CD4-positive, alpha-beta memory T cell (primary cell): ENCODE data around the gene TAAR1. TPM values are rescaled to one million over a fixed set of nuclear protein-coding genes. Genes with fewer than 3 reads are reported as not detected.
A peak's percentile ranks its signal among the peaks of the same experiment; 100 is the strongest.
"Not testable (repeated sequence)": the region's sequence is repeated elsewhere in the genome, so short reads cannot be mapped to it uniquely, and the experiment has no call there.

Experiments used
- CTCF ChIA-PET: fragments of 350-600 bp; sonication (Branson Sonifier 250); formaldehyde crosslinking; loops from one replicate; lab custom pipeline; 2021; ENCODE audit warnings: inconsistent platforms; ENCODE audit not compliant: partially characterized antibody; lab: Charles Lee
- POLR2A ChIA-PET: fragments of 350-600 bp; sonication (Branson Sonifier 250); formaldehyde crosslinking; loops from one replicate; lab custom pipeline; 2021; ENCODE audit not compliant: partially characterized antibody; lab: Charles Lee
- DNase-seq, 5 donors: peaks; one replicate each; pipeline versions ENCODE4 v3.0.0 to v3.0.0-alpha.2; 2020 to 2022; ENCODE audit warnings: mixed read lengths in 1 of 5
- H3K27ac ChIP-seq: one replicate; pipeline ENCODE4 v1.7.0; 2013; ENCODE audit warnings: low read depth, low read length
- H3K27me3 ChIP-seq: 2 replicates; pipeline ENCODE4 v1.7.0; 2013; ENCODE audit warnings: mild to moderate bottlenecking, low read length, moderate library complexity; ENCODE audit not compliant: insufficient read depth
- H3K36me3 ChIP-seq: 2 replicates; pipeline ENCODE4 v1.7.0; 2013; ENCODE audit warnings: mild to moderate bottlenecking, low read length, moderate library complexity; ENCODE audit not compliant: insufficient read depth
- H3K4me1 ChIP-seq: 2 replicates; pipeline ENCODE4 v1.7.0; 2013; ENCODE audit warnings: mild to moderate bottlenecking, low read length, moderate library complexity; ENCODE audit not compliant: insufficient read depth
- H3K4me3 ChIP-seq, 2 donors: one replicate each; pipeline ENCODE4 v1.7.0; 2013; ENCODE audit warnings: low read length in 2 of 2, mild to moderate bottlenecking in 1 of 2
- H3K9me3 ChIP-seq, 2 donors: one replicate each; pipeline ENCODE4 v1.7.0; 2013; ENCODE audit warnings: low read length in 2 of 2, control low read depth in 1 of 2; ENCODE audit not compliant: control insufficient read depth in 1 of 2
- H3K27ac Mint-ChIP-seq, 7 donors: one replicate each; pipeline ENCODE4 v1.8.0; 2020 to 2021; ENCODE audit warnings: mixed read lengths in 7 of 7, mild to moderate bottlenecking in 6 of 7, inconsistent platforms in 3 of 7, moderate library complexity in 3 of 7
- H3K27me3 Mint-ChIP-seq, 2 donors: one replicate each; pipeline ENCODE4 v1.8.0; 2020 to 2021; ENCODE audit warnings: mixed read lengths in 2 of 2
- H3K36me3 Mint-ChIP-seq, 2 donors: one replicate each; pipeline ENCODE4 v1.8.0; 2020 to 2021; ENCODE audit warnings: mixed read lengths in 2 of 2, inconsistent platforms in 1 of 2, mild to moderate bottlenecking in 1 of 2
- H3K4me1 Mint-ChIP-seq, 4 donors: one replicate each; pipeline ENCODE4 v1.8.0; 2020 to 2021; ENCODE audit warnings: mixed read lengths in 4 of 4, mild to moderate bottlenecking in 1 of 4
- H3K4me3 Mint-ChIP-seq, 8 donors: one replicate each; pipeline ENCODE4 v1.8.0; 2020 to 2021; ENCODE audit warnings: mixed read lengths in 8 of 8, mild to moderate bottlenecking in 7 of 8, moderate library complexity in 6 of 8, inconsistent platforms in 3 of 8
- H3K9me3 Mint-ChIP-seq, 8 donors: one replicate each; pipeline ENCODE4 v1.8.0; 2020 to 2021; ENCODE audit warnings: mixed read lengths in 8 of 8, mild to moderate bottlenecking in 5 of 8, inconsistent platforms in 3 of 8, moderate library complexity in 1 of 8
- intact Hi-C: fragments of 100-400 bp; cut with micrococcal nuclease; formaldehyde crosslinking; loops from one replicate; pipeline ENCODE4 v1.15.1; 2023
- polyA plus RNA-seq, 2 donors: library from polyadenylated mRNA; unstranded; fragments of 300-500 nt; fragmentation: Illumina TruSeq; gene quantifications; one replicate each; pipeline ENCODE4 v1.2.3, GENCODE V29; 2021
- total RNA-seq, 2 experiments: library from RNA; stranded (reverse); gene quantifications; one replicate each; pipeline ENCODE4 v1.2.3, GENCODE V29; 2021

Gene TAAR1, protein sequence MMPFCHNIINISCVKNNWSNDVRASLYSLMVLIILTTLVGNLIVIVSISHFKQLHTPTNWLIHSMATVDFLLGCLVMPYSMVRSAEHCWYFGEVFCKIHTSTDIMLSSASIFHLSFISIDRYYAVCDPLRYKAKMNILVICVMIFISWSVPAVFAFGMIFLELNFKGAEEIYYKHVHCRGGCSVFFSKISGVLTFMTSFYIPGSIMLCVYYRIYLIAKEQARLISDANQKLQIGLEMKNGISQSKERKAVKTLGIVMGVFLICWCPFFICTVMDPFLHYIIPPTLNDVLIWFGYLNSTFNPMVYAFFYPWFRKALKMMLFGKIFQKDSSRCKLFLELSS
- total RNA-seq (not detected), polyA plus RNA-seq (not detected)

DNA sequence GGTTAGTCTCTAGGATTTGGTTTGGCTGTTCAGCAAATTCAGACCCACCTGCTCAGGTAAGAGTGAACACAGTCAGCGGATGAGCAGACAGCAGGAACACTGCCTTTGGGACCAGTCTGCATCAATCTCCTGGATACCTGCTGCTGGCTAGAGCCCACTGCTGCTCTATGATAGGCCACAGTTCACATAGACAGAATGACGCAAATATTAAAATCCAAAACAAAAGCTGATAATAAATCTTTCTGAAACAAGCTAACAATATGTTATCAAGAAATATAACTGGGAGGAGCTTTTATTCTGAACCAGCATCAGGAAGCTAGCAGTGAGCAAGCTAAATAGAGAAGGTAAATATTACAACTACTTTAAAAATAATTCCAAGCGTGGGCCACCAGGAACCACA, at the start of gene TAAR1:
TSS of gene TAAR1 (minus strand) at position 101 of the 400 bp plus-strand sequence. CDS start 13,179 bp downstream, outside the sequence.
- peak within 1 kb of the TSS in 2 of 7 donors; percentile 11 to 54 for H3K27ac Mint-ChIP-seq
- Histone ChIP-seq H3K27me3 (no peaks in the 10 kb centered on the region), H3K36me3 (no peaks in the 10 kb centered on the region), H3K27ac (no peak within 1 kb of the TSS), H3K9me3 (no peaks in the 10 kb centered on the region), H3K4me1 (no peaks in the 10 kb centered on the region), H3K4me3 (no peak within 1 kb of the TSS)
- H3K9me3 Mint-ChIP-seq, result no peaks in the 10 kb centered on the region
- no peak for DNase-seq
- ChIA-PET CTCF (interaction anchor here (1.2 to 1.4 kb wide), 2 partner anchors 9 to 139 kb away, joined by 3 read pairs; partner anchors contain the start of gene SLC18B1), POLR2A (interaction anchor here (1.1 kb wide), 1 partner anchor 156 kb away, joined by 3 read pairs; no protein-coding TSS in a partner anchor)
- H3K27me3 Mint-ChIP-seq, result peaks cover 0 to 3% of the 10 kb centered on the region in 2 donors
- no peaks in the 10 kb centered on the region for H3K36me3 Mint-ChIP-seq
- no peak within 1 kb of the TSS for H3K4me3 Mint-ChIP-seq
- H3K4me1 Mint-ChIP-seq, result peaks cover 0 to 5% (median under 1%) of the 10 kb centered on the region in 4 donors
- intact Hi-C loops, result no loop called here

DNA sequence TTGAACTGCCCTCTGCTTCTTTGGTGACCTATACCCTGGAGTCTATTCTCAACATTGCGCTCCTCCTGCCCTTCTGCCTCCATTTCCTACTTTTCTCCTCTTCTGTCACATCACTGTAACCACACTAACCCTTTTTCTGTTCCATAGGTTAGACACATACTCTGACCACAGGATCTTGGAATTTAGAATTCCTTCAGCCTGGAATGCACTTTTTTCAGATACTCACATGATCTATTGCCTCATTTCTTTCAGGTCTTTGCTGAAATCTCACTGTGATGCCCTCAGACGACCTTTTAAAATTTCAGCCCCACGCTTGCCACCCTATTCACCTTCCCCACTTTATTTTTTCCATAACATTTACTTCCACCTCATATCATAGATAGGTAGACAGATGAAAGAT, 49.8 kb upstream of the TAAR1 start:
- no peak overlapping the region for H3K4me3 ChIP-seq
- H3K9me3 ChIP-seq, result no peaks in the 10 kb centered on the region
- H3K36me3 Mint-ChIP-seq, result no peaks in the 10 kb centered on the region
- H3K27me3 ChIP-seq, result no peaks in the 10 kb centered on the region
- H3K4me1 ChIP-seq, result no peaks in the 10 kb centered on the region
- H3K4me1 Mint-ChIP-seq, result no peaks in the 10 kb centered on the region
- H3K9me3 Mint-ChIP-seq, result peaks cover 3 to 25% (median 10%) of the 10 kb centered on the region in 8 donors
- intact Hi-C loops, result no loop called here
- no peaks in the 10 kb centered on the region for H3K36me3 ChIP-seq
- H3K4me3 Mint-ChIP-seq, result no peak overlapping the region
- peaks cover 10 to 14% of the 10 kb centered on the region in 2 donors for H3K27me3 Mint-ChIP-seq
- H3K27ac ChIP-seq, result no peak overlapping the region
- CTCF ChIA-PET, result no interaction called here
- POLR2A ChIA-PET, result no interaction called here
- no peak overlapping the region for H3K27ac Mint-ChIP-seq
- DNase-seq, result no peak

DNA sequence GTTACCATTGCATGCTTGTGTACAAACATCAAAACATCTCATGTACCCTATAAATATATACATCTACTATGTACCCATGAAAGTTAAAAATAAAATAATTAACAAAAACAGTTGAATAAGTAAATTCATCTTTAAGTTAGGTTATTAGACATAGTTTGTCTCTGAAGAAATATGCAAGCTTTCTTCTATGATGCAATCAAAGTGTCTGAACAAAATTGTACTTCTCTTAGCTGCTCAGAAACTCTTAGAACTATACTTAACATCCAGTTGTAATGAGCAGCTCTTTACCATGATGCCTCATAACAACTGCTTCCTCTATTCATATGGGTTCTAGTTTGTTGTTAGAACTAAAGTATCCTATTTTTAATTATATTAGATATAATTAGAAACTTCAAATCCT, 49.0 kb upstream of the TAAR1 start:
- no peaks in the 10 kb centered on the region for H3K9me3 ChIP-seq
- H3K27ac ChIP-seq, result no peak overlapping the region
- H3K36me3 ChIP-seq, result no peaks in the 10 kb centered on the region
- H3K4me3 Mint-ChIP-seq, result no peak overlapping the region
- CTCF ChIA-PET, result no interaction called here
- H3K27me3 ChIP-seq, result no peaks in the 10 kb centered on the region
- H3K27ac Mint-ChIP-seq, result no peak overlapping the region
- H3K4me1 ChIP-seq, result no peaks in the 10 kb centered on the region
- intact Hi-C loops, result no loop called here
- H3K9me3 Mint-ChIP-seq, result peaks cover 5 to 31% (median 12%) of the 10 kb centered on the region in 8 donors
- peaks cover 11 to 14% of the 10 kb centered on the region in 2 donors for H3K27me3 Mint-ChIP-seq
- no peaks in the 10 kb centered on the region for H3K4me1 Mint-ChIP-seq
- H3K36me3 Mint-ChIP-seq, result no peaks in the 10 kb centered on the region
- no peak for DNase-seq
- no peak overlapping the region for H3K4me3 ChIP-seq
- POLR2A ChIA-PET, result no interaction called here

DNA sequence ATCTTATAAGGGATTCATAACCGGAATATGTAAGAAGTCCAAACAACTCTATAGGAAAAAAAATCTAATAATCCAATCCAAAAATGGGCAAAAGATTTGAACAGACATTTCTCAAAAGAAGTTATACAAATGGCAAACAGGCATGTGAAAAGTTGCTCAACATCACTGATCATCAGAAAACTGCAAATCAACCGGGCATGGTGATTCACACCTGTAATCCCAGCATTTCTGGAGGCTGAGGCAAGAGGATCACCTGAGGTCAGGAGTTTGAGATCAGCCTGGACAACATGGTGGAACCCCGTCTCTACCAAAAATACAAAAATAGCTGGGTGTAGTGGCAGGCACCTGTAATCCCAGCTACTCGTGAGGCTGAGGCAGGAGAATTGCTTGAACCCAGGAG, 47.8 kb upstream of the TAAR1 start:
- POLR2A ChIA-PET, H3K9me3 ChIP-seq, H3K27ac Mint-ChIP-seq, H3K27ac ChIP-seq, H3K4me3 Mint-ChIP-seq, H3K4me3 ChIP-seq, DNase-seq, H3K36me3 Mint-ChIP-seq, H3K36me3 ChIP-seq, CTCF ChIA-PET, H3K27me3 ChIP-seq, intact Hi-C loops, H3K4me1 ChIP-seq, H3K4me1 Mint-ChIP-seq: not testable (repeated sequence)
- peaks cover 5 to 31% (median 12%) of the 10 kb centered on the region in 8 donors for H3K9me3 Mint-ChIP-seq
- H3K27me3 Mint-ChIP-seq, result peaks cover 11 to 18% of the 10 kb centered on the region in 2 donors

DNA sequence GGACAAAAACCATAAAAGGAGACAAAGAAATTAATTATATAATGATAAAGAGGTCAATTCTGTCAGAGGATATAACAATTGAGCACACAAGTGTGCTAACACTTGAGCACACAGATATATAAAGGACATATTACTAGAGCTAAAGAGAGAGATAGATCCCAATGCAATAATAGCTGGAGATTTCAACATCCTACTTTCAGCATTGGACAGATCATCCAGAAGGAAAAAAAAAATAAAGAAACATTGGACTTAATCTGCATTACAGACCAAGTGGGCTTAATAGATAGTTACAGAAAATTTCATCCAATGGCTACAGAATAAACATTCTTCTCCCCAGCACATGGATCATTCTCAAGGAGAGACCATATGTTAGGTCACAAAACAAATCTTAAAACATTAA, 45.0 kb upstream of the TAAR1 start:
- intact Hi-C loops, result no loop called here
- CTCF ChIA-PET, result interaction anchor here (0.5 kb wide), 1 partner anchor 95 kb away, joined by 3 read pairs; the partner anchor contains the start of gene SLC18B1

DNA sequence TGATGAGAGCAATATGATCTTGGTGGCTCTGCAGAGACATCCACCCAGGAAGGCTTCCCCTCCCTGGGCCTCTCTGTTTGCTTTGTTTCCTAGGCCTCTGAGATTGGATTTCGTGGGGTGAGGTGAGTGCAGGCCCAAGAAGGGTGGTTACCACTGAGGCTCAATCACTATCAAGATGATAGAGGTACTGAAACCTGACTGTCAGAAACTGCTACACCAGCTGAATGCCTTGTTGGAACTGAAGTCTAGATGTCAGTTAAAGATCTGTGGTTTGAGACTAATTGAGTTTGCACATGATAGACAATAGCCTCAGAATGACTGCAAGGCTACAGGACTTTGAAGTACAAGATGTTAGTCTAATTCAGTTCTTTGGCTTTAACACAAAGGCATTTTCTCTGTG, 39.6 kb upstream of the TAAR1 start:
- POLR2A ChIA-PET, result no interaction called here
- Mint-ChIP-seq H3K27ac (no peak overlapping the region), H3K9me3 (peaks cover 3 to 28% (median 14%) of the 10 kb centered on the region in 8 donors), H3K27me3 (peaks cover 3 to 9% of the 10 kb centered on the region in 2 donors), H3K4me1 (no peaks in the 10 kb centered on the region), H3K4me3 (no peak overlapping the region), H3K36me3 (peaks cover 3 to 8% of the 10 kb centered on the region in 2 donors)
- intact Hi-C loops, result no loop called here
- Histone ChIP-seq H3K9me3 (peaks cover 0 to 3% of the 10 kb centered on the region in 2 donors), H3K4me1 (no peaks in the 10 kb centered on the region), H3K27ac (no peak overlapping the region), H3K27me3 (no peaks in the 10 kb centered on the region), H3K4me3 (no peak overlapping the region), H3K36me3 (no peaks in the 10 kb centered on the region)
- CTCF ChIA-PET, result no interaction called here
- no peak for DNase-seq

More for the DNA sequence above, 45.0 kb upstream of the TAAR1 start:
- no peak overlapping the region for H3K27ac ChIP-seq
- Mint-ChIP-seq H3K9me3 (peaks cover 5 to 31% (median 12%) of the 10 kb centered on the region in 8 donors), H3K4me1 (no peaks in the 10 kb centered on the region), H3K27ac (no peak overlapping the region), H3K36me3 (no peaks in the 10 kb centered on the region), H3K27me3 (peaks cover 11 to 15% of the 10 kb centered on the region in 2 donors), H3K4me3 (no peak overlapping the region)
- no peak overlapping the region for H3K4me3 ChIP-seq
- POLR2A ChIA-PET, result no interaction called here
- no peaks in the 10 kb centered on the region for H3K36me3 ChIP-seq
- no peaks in the 10 kb centered on the region for H3K4me1 ChIP-seq
- no peaks in the 10 kb centered on the region for H3K27me3 ChIP-seq
- H3K9me3 ChIP-seq, result no peaks in the 10 kb centered on the region
- DNase-seq, result no peak

DNA sequence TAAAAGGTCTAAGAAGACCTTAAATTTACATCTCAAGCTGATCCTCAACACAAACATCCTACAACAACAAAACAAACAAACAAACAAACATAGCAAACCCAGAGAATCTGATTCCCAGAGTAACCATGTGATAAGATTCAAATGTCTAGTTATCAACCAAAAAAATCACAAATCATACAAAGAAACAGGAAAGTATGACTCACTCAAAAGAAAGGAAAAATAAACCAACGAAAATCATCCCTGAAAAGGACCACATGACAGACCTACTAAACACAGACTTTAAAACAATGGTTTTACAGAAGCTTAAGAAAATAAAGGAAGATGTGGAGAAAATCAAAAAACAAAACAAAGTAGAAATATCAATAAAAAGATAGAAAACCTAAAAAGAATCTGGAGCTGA, 36.8 kb upstream of the TAAR1 start:
- no peaks in the 10 kb centered on the region for H3K27me3 ChIP-seq
- no peak overlapping the region for H3K4me3 Mint-ChIP-seq
- no peak overlapping the region for H3K4me3 ChIP-seq
- ChIA-PET POLR2A (no interaction called here), CTCF (no interaction called here)
- peaks cover 0 to 3% of the 10 kb centered on the region in 2 donors for H3K9me3 ChIP-seq
- intact Hi-C loops, result no loop called here
- no peak overlapping the region for H3K27ac ChIP-seq
- H3K27ac Mint-ChIP-seq, result no peak overlapping the region
- peaks cover 3 to 8% of the 10 kb centered on the region in 2 donors for H3K36me3 Mint-ChIP-seq
- no peaks in the 10 kb centered on the region for H3K4me1 Mint-ChIP-seq
- no peaks in the 10 kb centered on the region for H3K4me1 ChIP-seq
- peaks cover 2 to 5% of the 10 kb centered on the region in 2 donors for H3K27me3 Mint-ChIP-seq
- peaks cover 3 to 25% (median 13%) of the 10 kb centered on the region in 8 donors for H3K9me3 Mint-ChIP-seq
- H3K36me3 ChIP-seq, result no peaks in the 10 kb centered on the region
- no peak for DNase-seq
